ENCODE results near the gene VPS39.
"Not testable (repeated sequence)": the region's sequence is repeated elsewhere in the genome, so short reads cannot be mapped to it uniquely, and the experiment has no call there.

Gene VPS39

GRCh38 chr15:42207674-42208579, at the start of gene VPS39:
TSS of gene VPS39 (minus strand) at chr15:42208304. CDS start at chr15:42208153, 151 bp downstream.
- peak; percentile 76 for DNase-seq

GRCh38 chr15:42253300-42253699, 45.2 kb upstream of the VPS39 start:
- no peak for DNase-seq

GRCh38 chr15:42240823-42241222, 32.7 kb upstream of the VPS39 start:
- no peak for DNase-seq

GRCh38 chr15:42239528-42240182, 31.6 kb upstream of the VPS39 start:
- DNase-seq, result no peak

GRCh38 chr15:42233107-42233506, 25.0 kb upstream of the VPS39 start:
- DNase-seq, result no peak

- no peak for DNase-seq
Observed at GRCh38 chr15:42232606-42233005, 24.5 kb upstream of the VPS39 start.

- no peak for DNase-seq
Observed at GRCh38 chr15:42231088-42231487, 23.0 kb upstream of the VPS39 start.

- DNase-seq, result not testable (repeated sequence)
Observed at GRCh38 chr15:42228981-42229380, 20.9 kb upstream of the VPS39 start.

GRCh38 chr15:42228036-42228435, 19.9 kb upstream of the VPS39 start:
- DNase-seq, result no peak

GRCh38 chr15:42226648-42227047, 18.5 kb upstream of the VPS39 start:
- no peak for DNase-seq

- DNase-seq, result no peak
Observed at GRCh38 chr15:42220216-42220615, 12.1 kb upstream of the VPS39 start.

- no peak for DNase-seq
Observed at GRCh38 chr15:42218953-42219592, 11.0 kb upstream of the VPS39 start.

GRCh38 chr15:42217568-42217967, 9.5 kb upstream of the VPS39 start:
- no peak for DNase-seq

GRCh38 chr15:42215913-42216829, 8.1 kb upstream of the VPS39 start:
- no peak for DNase-seq

GRCh38 chr15:42214600-42214999, 6.5 kb upstream of the VPS39 start:
- DNase-seq, result no peak

- DNase-seq, result no peak
Observed at GRCh38 chr15:42213511-42213910, 5.4 kb upstream of the VPS39 start.

GRCh38 chr15:42210696-42211095, 2.6 kb upstream of the VPS39 start:
- DNase-seq, result no peak

GRCh38 chr15:42206406-42206805, 1.7 kb downstream of the VPS39 start:
- DNase-seq, result no peak

GRCh38 chr15:42203891-42204290, 4.2 kb downstream of the VPS39 start:
- DNase-seq, result no peak

- no peak for DNase-seq
Observed at GRCh38 chr15:42202653-42203052, 5.5 kb downstream of the VPS39 start.

- DNase-seq, result no peak
Observed at GRCh38 chr15:42201801-42202200, 6.3 kb downstream of the VPS39 start.

- no peak for DNase-seq
Observed at GRCh38 chr15:42199126-42199525, 9.0 kb downstream of the VPS39 start.

- DNase-seq, result no peak
Observed at GRCh38 chr15:42198516-42198915, 9.6 kb downstream of the VPS39 start.

All from activated T-cell treated with anti-CD3 and anti-CD28 coated beads for 4 hours (primary cell).